Peyer's patch (tissue), 4 donors: Measurements from ENCODE around the gene PAPSS2. TPM values are rescaled to one million over a fixed set of nuclear protein-coding genes. Genes with fewer than 3 reads are reported as not detected.
"Not testable (repeated sequence)": the region's sequence is repeated elsewhere in the genome, so short reads cannot be mapped to it uniquely, and the experiment has no call there.

Source experiments
- DNase-seq, 3 donors: peaks; one replicate each; pipeline ENCODE4 v3.0.0-alpha.2; 2017 to 2019
- H3K27ac ChIP-seq, 4 donors: fragments of 200-600 bp; sonication (generic); one replicate each; pipeline ENCODE4 v1.5.1; 2016 to 2019
- H3K27me3 ChIP-seq, 2 donors: fragments of 200-600 bp; sonication (generic); one replicate each; pipeline ENCODE4 v1.5.1; 2019
- H3K36me3 ChIP-seq, 3 donors: fragments of 200-600 bp; sonication (generic); one replicate each; pipeline ENCODE4 v1.5.1; 2016 to 2019
- H3K4me1 ChIP-seq, 4 donors: fragments of 200-600 bp; sonication (generic); one replicate each; pipeline ENCODE4 v1.5.1; 2016 to 2019
- H3K4me3 ChIP-seq, 4 donors: fragments of 200-600 bp; sonication (generic); 1 replicate in 3 of 4; 2 replicates in 1 of 4; pipeline ENCODE4 v1.5.1; 2016 to 2019; ENCODE audit warnings: mild to moderate bottlenecking in 1 of 4
- H3K9me3 ChIP-seq, 4 donors: fragments of 200-600 bp; sonication (generic); one replicate each; pipeline ENCODE4 v1.5.1; 2016 to 2019; ENCODE audit warnings: mild to moderate bottlenecking in 1 of 4
- CTCF ChIP-seq, 6 experiments: fragments of 450-650 bp in 4 of 6; fragments of 200-600 bp in 2 of 6; sonication (generic) in 1 of 6; IDR thresholded peaks; one replicate each; pipeline ENCODE4 v1.5.1; 2017 to 2019; ENCODE audit warnings: antibody characterized with exemption in 6 of 6, mild to moderate bottlenecking in 3 of 6, moderate library complexity in 1 of 6
- POLR2A ChIP-seq, 2 donors: fragments of 450-650 bp; IDR thresholded peaks; one replicate each; pipeline ENCODE4 v1.5.1; 2017; ENCODE audit warnings: antibody characterized with exemption in 2 of 2, mild to moderate bottlenecking in 2 of 2, moderate library complexity in 2 of 2
- total RNA-seq, 4 donors: library from RNA; depleted of rRNA; stranded (reverse); fragments of >200 nt; gene quantifications; one replicate each; pipeline ENCODE4 v1.1.0, GENCODE V29; 2016

PAPSS2 gene
- total RNA-seq, 4 donors from 2014 or later = 28.1 to 166 (median 146) TPM

- DNase-seq = no peak
- Histone ChIP-seq H3K4me1 (no peaks in the 10 kb centered on the region), H3K27ac (no peak overlapping the region), H3K4me3 (no peak overlapping the region), H3K27me3 (no peaks in the 10 kb centered on the region), H3K9me3 (no peaks in the 10 kb centered on the region), H3K36me3 (peaks cover 0 to 21% (median 0%) of the 10 kb centered on the region in 3 donors)
- TF ChIP-seq POLR2A (IDR thresholded peaks at IDR 0.05) = no peak
- no peak for TF ChIP-seq CTCF (IDR thresholded peaks at IDR 0.05)
Measured at GRCh38 chr10:87739703-87740102, 80.0 kb downstream of the PAPSS2 start.

- Histone ChIP-seq H3K27ac (no peak overlapping the region), H3K4me3 (no peak overlapping the region), H3K4me1 (no peaks in the 10 kb centered on the region), H3K27me3 (no peaks in the 10 kb centered on the region), H3K9me3 (no peaks in the 10 kb centered on the region), H3K36me3 (peaks cover 0 to 26% (median 0%) of the 10 kb centered on the region in 3 donors)
- no peak for DNase-seq
- TF ChIP-seq CTCF (IDR thresholded peaks at IDR 0.05) (no peak), POLR2A (IDR thresholded peaks at IDR 0.05) (no peak)
Measured at GRCh38 chr10:87740254-87740655, 80.6 kb downstream of the PAPSS2 start.

GRCh38 chr10:87742992-87743610, 83.4 kb downstream of the PAPSS2 start:
- H3K27ac ChIP-seq, H3K4me1 ChIP-seq, H3K27me3 ChIP-seq, H3K4me3 ChIP-seq, H3K9me3 ChIP-seq: not testable (repeated sequence)
- DNase-seq = peak in 1 of 3 donors; percentile 49
- H3K36me3 ChIP-seq = peaks cover 0 to 33% (median 0%) of the 10 kb centered on the region in 3 donors

- Histone ChIP-seq H3K36me3 (peaks cover 0 to 33% (median 0%) of the 10 kb centered on the region in 3 donors), H3K4me3 (no peak overlapping the region), H3K9me3 (no peaks in the 10 kb centered on the region), H3K4me1 (no peaks in the 10 kb centered on the region), H3K27ac (no peak overlapping the region), H3K27me3 (no peaks in the 10 kb centered on the region)
- DNase-seq = no peak
- TF ChIP-seq POLR2A (IDR thresholded peaks at IDR 0.05) (no peak), CTCF (IDR thresholded peaks at IDR 0.05) (no peak)
Measured at GRCh38 chr10:87744606-87745005, 84.9 kb downstream of the PAPSS2 start.

- no peaks in the 10 kb centered on the region for H3K27me3 ChIP-seq
- H3K9me3 ChIP-seq = no peaks in the 10 kb centered on the region
- H3K4me3 ChIP-seq = no peak overlapping the region
- H3K27ac ChIP-seq = no peak overlapping the region
- peaks cover 0 to 29% (median 0%) of the 10 kb centered on the region in 3 donors for H3K36me3 ChIP-seq
- H3K4me1 ChIP-seq = no peaks in the 10 kb centered on the region
- TF ChIP-seq POLR2A (IDR thresholded peaks at IDR 0.05) (no peak), CTCF (IDR thresholded peaks at IDR 0.05) (no peak)
- no peak for DNase-seq
Measured at GRCh38 chr10:87746911-87747310, 87.2 kb downstream of the PAPSS2 start.

GRCh38 chr10:87748244-87748643, 88.6 kb downstream of the PAPSS2 start:
- H3K9me3 ChIP-seq, H3K27me3 ChIP-seq, H3K4me3 ChIP-seq, H3K4me1 ChIP-seq, DNase-seq, H3K27ac ChIP-seq: not testable (repeated sequence)
- H3K36me3 ChIP-seq = peaks cover 0 to 26% (median 0%) of the 10 kb centered on the region in 3 donors
